Activated CD4-positive, CD25-positive, alpha-beta regulatory T cell treated with anti-CD3 and anti-CD28 coated beads, Interleukin-2, amount 50 U/mL, for 16 hours (primary cell): ENCODE results near the gene RGS6.

ENCODE experiments used
- DNase-seq: peaks from one replicate; pipeline ENCODE4 v3.0.0-alpha.2; 2020; ENCODE audit warnings: low read depth, low spot score

The RGS6 gene

DNA sequence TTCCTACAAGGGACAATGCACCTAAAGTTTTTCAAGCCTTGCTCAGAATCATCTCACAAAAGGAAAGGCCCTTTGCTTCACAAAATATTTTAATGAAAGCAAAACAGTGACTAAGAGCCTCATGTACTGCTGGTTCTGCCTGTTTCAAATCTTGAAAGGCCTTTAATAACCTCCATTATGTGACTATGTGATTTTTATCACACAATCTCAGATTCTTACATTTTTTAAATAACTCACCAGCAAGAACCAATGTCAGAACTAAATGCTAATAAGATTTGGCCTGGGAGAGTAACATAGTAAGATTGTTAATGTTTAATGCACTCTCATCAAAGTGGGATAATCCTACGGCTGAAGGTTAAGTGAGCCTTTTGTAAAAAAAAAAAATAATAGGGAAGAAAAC lies 378.9 kb downstream of the RGS6 start:
- no peak for DNase-seq

- DNase-seq: no peak
Measured at GRCh38 chr14:72311516-72311915, 379.3 kb downstream of the RGS6 start.

DNA sequence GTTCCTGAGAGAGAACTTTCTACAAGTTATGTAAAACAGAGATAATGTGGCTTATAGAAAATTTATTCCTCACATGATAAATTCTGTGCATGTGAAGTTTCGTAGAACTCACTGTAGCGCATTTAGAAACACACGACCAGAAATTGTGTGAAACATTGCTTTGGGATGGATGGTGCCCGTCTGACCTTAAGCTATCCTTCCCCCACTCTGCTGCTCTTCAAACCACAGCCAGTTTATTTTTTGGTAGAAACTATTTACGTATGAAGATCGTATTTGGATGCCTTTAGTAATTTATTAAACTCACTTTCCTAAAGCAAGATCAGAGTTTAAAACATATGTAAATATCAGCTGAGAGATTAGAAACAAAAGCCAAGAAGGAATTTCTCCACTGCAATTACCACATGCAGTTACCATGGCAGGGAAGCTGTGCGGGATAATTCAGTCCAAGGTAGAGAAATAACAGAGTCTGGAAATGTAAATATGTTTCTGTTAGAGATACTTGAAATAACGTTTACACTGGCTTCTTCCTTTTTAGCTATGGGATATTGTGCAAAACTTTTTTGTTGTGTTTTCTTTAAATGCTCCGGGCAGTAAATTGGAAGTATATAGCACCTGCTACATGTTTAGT lies 382.7 kb downstream of the RGS6 start:
- no peak for DNase-seq

GRCh38 chr14:72315714-72316113 lies 383.5 kb downstream of the RGS6 start:
- no peak for DNase-seq

DNA sequence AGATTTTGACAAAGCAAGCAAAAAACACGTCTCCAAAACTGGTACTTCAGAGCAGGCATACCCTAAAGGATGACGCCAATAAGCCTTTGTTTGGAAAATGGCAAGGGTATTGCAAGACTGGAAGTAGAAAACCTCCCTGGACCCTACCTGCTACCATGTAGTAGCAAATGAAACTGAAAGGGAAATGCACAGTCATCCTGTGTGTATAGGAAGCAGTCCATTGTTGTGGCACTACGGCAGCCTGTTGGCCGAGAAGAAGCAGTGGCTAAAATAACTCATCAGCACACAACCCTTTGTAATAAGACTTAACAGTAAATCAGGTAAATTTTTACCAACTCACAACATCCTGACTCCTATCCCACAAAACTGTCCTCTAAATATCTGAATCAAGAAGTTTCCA lies 386.4 kb downstream of the RGS6 start:
- DNase-seq: no peak

DNA sequence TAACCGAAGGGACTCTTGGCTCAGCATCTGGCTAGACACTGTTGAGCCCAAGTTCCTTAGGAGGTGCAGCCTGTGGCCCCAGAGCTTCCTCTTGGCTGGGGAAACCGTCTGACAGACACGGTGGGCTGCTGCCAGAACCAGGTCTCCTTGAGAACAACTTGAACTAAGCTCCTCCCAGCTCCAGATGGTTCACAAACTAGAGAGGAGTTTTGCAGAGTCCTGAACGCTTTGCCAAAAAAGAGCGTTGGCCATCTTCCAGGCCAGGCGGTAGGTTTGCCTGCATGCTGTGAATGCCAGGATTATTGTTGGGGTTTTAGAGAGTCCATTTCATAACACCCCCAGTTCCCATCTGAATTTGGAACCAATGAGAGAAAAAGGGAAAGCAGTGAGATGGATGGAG lies 399.8 kb downstream of the RGS6 start:
- no peak for DNase-seq

GRCh38 chr14:72332871-72333270 lies 400.6 kb downstream of the RGS6 start:
- no peak for DNase-seq

DNA sequence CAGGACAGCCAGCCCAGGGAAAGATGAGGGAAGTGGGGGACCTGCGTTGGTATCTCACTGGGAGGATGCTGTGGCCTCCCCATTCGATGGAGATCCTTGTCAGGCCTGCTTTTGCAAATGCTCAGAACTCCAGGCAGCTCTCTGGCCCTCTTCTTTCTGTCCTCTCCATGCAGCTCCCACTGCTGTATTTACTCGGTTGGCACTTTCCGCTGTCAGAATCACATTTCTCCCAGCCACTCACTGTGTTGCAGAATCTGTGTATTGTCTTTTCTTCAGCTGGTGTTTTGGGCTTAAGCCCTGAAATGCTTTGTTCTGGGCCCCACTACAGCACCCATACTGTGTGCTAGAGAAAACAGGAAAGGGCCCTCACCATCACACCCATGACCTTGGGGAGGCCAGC lies 401.1 kb downstream of the RGS6 start:
- DNase-seq: no peak

DNA sequence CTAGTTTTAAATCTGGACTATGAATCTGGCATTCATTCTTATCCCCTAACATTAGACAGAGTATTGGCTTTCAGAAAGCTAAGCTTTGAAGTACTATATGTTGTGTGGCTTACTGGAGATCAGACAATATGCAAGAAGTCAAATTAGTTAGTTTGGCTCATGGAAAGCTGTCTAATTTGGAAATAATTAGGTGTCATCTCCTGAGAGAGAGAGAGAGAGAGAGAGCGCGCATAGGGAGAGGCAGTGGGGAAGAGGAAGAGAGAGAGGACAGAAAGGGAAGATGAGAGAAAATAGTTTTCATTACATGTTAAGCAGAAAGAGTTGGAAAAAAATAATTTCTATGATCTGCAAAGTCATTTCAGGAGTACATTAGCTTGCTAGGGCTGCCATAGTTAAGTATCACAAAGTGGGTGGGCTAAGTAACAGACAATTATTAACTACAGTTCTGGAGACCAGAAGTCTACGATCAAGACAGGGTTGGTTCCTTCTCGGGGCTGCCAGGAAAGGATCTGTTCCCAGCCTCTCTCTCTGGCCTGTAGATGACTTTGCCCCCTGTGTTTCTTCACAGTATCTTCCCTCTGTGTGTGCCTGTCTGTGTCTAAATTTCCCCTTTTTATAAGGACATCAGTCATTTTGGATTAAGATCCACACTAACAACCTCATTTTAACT lies 404.2 kb downstream of the RGS6 start:
- no peak for DNase-seq

GRCh38 chr14:72341237-72341636 lies 409.0 kb downstream of the RGS6 start:
- no peak for DNase-seq

DNA sequence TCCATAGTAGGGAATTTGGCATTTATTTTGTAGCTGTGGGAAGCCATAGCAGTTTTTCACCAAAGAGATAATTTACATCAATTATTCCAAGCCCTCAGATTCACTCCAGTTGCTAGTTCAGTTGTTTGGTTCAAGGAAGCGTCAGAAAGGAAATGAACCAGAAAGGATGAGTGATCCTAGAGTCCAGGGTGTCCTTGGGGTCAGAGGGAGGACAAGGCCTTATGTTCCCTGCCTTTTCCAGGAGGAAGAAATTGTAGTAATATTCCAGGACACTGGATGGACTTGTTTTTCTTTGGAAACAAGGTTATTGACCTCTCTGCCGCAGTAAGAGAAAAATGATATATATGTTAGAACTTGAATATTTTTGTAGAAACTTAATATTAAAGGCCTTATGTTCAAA lies 409.5 kb downstream of the RGS6 start:
- no peak for DNase-seq

GRCh38 chr14:72347118-72347517 lies 414.9 kb downstream of the RGS6 start:
- DNase-seq: no peak

GRCh38 chr14:72350215-72350614 lies 418.0 kb downstream of the RGS6 start:
- no peak for DNase-seq

GRCh38 chr14:72352012-72352411 lies 419.8 kb downstream of the RGS6 start:
- DNase-seq: no peak

- no peak for DNase-seq
Measured at GRCh38 chr14:72366619-72367018, 434.4 kb downstream of the RGS6 start.

DNA sequence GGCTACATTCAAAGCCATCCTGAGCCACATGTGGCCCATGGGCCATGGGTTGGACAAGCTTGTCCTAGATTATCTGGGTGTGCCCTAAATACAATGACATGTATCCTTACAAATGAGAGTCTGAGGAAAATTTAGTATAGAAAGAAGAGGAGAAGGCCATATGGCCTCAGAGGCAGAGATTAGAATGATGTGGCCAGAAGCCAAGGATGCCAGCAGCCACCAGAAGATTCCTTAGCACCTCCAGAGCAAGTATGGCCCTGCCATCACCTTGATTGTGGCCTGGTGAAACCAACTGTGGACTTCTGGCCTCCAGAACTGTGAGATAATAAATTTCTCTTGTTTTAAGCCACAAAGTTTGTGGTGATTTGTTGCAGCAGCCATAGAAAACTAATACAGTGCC lies 436.9 kb downstream of the RGS6 start:
- no peak for DNase-seq

DNA sequence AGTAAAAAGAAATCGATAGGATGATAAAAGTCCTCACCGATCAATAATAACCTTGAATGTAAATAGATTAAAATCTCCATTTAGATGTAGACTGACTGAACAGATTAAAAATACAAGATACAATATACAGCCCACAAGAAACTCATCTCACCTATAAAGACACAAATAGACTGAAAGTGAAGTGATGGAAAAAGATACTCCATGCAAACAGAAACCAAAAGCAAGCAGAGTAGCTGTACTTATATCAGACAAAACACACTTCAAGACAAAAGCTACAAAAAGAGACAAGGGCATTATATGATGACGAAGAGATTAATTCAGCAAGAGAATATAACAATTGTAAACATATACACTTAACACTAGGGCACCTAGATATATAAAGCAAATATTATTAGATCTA lies 444.8 kb downstream of the RGS6 start:
- DNase-seq: no peak

DNA sequence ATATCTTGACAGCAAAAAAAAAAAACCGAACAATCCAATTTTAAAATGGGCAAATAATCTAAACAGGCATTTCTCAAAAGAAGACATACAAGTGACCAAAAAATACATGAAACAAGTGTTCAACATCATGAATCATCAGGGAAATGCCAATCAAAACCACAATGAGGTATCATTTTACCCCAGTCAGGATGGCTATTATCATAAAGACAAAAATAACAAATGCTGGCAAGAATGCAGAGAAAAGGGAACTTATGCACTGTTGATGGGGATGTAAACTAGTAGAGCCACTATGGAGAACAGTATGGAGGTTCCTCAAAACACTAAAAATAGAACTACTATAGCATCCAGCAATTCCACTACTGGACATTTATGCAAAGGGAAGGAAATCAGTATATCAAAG lies 448.2 kb downstream of the RGS6 start:
- DNase-seq: no peak

- DNase-seq: no peak
Measured at GRCh38 chr14:72383865-72384264, 451.6 kb downstream of the RGS6 start.

DNA sequence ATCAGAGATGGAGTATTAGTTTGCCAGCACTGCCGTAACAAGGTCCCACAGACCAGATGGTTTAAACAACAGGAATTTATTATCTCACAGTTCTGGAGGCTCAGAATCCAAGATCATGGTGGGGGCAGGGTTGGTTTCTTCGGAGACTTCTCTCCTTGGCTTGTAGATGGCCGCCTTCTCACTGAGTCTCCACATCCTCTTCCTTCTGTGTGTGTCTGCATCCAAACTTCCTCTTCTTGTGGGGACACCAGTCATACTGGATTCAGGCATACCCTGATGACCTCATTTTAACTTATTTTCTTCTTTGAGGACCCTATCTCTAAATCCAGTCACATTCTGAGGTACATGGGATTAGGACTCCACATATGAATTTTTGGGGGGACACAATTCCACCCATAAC lies 455.5 kb downstream of the RGS6 start:
- no peak for DNase-seq

- no peak for DNase-seq
Measured at GRCh38 chr14:72389200-72389599, 457.0 kb downstream of the RGS6 start.

DNA sequence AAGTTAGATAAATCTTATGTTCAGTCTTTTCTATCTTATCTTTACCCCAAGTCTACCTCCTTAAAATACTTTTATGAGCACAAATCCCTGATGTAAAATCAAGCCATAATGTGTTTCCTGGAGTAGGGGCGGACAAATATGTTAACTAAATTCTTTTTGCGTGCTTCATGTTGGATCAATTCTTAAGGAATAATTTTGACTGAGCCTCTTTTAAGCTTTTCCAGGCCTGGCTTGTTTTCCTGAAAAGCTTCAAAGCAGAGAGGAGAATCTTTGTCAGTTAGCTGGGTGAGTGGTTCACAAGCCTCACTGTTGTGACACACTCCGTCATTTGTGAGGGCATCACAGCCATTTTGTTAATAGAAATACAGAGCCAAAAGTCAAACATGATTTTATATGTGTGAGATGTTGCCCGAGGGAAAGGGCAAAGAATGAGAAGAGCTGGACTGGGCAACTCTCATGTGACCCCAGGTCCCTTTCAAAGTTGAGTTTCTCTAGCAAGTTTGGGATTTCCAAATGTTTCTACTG lies 468.9 kb downstream of the RGS6 start:
- DNase-seq: no peak

DNA sequence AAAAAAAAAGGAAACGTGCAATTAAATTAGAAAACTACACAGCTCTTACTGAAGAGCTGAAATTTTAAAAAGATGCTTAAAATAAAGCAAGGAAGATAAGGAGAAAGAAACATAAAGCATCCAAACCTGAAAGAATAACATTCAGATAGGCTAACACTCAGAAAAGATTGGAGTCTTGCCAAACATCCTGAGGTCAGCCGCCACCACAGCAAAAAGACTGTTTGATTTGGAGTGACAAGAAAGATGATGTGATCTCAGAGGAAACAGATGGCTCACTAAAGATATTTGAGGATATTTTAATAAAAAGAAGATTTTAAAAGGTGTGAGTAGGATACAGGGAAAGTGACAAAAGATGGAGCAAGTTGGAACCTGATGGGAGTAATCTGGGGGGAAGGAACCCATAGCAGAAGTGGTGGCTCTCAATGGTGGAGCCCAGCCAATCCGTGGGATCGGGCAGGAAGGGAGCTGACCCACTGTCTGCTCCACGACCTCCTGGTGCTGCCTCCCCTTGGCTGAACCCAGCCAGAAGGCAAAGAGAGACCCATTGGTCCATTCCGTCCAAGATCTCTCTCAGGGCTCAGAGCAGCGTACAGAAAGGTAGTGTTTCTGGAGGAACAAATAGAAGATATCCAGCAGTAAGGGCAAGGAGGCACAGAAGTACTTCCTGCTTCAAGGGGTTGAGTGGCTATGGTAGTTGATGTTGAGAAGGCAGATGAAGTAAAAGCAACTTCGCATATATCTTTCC lies 469.6 kb downstream of the RGS6 start:
- DNase-seq: no peak
